NCI-H2196 treated with DMSO at 0.1 percent for 48 hours (cell line): Measurements from ENCODE around the gene TGM1.

Experiments used
- DNase-seq: peaks from one replicate; lab custom pipeline; 2025; ENCODE audit not compliant: unreplicated experiment; lab: John Stamatoyannopoulos, UW

TGM1 gene

GRCh38 chr14:24262821-24263733 lies at the start of gene TGM1:
Gene TGM1 (minus strand): TSS chr14:24263177. CDS start chr14:24262352, 825 bp downstream.
- DNase-seq, result no peak

DNA sequence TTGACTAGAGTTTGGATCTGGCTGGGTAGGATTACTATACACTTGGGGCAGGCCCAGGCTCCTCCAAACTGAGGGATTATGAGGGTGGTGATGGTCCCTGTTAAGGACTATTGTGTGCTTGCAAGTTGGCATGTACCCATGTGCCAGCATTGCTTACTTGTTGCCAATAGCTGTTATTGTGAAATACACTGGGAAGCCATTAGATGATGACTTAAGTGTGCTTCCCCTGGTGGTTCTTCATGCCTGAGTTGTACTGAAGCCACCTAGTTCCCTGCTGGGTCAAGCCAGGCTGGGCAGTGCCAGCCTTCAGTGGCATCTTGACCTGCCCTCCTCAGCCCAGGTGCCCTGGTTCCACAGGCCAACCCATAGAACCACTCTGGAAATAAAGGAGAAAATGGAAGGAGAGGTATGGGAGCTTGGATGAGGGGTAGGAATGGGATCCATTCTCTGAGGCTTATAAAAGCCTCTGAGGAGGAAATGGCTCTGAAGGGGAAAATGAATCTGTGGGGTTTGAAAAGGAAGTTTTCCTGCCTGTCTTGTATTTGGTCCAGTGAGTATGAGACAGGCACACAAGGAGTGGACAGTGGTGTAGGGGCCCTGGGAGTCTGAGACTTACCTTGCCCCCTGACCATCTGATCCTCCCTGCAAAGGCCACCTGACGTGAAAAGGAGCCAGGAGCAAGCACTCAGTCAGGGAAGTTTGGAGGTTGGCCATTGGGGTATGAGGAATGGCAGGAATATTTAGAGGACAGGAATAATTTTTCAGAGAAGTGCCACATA lies 49.0 kb upstream of the TGM1 start:
- DNase-seq, result no peak

- peak; percentile 89 for DNase-seq
These were observed 47.9 kb upstream of the TGM1 start, which contains the start of gene LTB4R for GRCh38 chr14:24310646-24311604. Gene LTB4R (plus strand): TSS chr14:24311502. CDS start chr14:24315652, 4,150 bp downstream.

DNA sequence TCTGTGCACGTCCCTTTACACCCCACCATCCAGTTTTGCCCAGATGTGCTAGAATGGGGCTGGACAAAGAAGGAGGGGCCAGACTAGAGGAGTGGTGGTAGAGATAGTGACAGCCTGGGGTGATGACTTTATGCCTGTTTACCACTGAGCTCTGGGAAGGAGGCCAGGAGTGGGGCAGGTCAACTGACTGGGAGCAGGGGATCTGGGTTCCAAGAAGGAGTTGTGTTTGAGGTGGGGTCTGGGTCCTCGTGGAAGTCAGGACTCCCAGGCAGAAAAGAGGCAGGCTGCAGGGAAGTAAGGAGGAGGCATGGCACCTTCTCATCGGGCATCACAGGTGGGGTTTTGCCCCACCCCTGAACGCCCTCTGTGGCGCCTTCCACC lies 47.3 kb upstream of the TGM1 start:
- no peak for DNase-seq

DNA sequence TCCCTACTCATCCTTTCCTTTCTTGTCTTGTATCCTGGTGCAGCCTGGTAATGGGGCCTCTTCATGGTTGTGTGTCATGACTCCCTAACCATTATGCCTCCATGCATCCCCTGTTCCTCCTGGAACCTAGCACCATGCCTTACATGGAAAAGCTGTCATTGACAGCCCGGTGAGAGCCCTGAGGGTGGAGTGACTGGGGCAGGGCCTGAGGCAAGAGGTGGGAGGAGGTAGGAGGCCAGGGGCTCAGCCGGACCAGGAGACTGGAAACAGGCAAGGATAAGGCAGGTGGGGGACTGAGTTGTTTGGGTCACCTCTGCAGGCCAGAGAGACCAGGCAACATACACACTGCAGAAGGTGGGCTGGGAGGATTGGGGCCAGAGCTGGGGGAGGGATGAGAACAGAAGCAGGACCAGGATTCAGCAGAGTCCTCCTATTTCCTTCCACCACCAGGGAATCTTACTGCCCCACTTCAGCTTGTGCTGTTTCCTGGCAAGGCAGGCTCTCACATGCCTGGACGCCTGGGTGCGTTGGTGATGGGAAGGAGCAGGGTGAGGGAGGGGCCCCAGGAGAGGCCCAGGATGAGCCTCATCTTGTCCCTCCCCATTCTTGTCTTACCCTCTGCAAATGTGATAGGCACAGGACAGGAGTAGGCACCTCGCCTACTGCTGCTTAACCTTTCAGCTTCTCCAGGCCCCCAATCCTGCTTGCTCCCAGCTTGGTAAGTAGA lies 46.7 kb upstream of the TGM1 start, which contains the start of gene LTB4R2:
LTB4R2 (plus strand) TSS at position 603 of the 727 bp plus-strand sequence. CDS start 525 bp downstream, outside the sequence.
- no peak for DNase-seq

DNA sequence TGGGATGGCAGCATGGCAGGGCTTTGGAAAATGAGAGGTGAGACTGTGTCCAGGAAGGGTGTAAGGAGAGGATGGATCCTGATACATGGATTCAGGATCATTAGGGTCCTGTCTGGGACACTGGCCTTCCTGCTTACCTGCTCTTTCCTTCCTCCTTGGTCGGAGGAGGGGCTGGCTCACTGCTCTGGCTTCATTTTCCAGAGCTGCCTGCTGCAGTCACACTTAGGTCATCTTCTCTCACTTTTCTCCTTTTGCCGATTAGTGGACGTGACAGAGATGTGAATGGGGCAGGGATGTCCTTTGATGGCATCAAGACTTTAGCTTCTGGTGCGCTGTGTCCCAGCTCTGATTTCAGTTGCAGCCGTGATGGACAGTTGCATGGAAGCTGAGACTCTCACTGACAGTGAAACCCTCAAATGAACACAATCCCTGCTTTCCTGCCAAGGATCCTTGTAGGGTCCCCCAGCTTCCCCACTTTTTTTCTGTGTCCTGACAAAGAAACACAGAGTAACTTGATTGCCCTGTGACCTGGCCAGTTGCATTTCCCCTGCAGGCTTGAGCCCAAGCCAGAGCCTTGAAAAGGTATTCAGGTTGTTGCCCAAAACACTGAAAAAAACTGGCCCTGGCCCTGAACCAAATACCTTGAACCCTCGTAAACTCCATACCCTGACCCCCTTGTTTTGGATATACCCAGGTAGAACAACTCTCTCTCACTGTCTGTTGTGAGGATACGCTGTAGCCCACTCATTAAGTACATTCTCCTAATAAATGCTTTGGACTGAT lies 45.6 kb upstream of the TGM1 start:
- DNase-seq, result no peak

GRCh38 chr14:24307575-24308341 lies 44.8 kb upstream of the TGM1 start, which contains the start of gene CIDEB:
Gene CIDEB (minus strand): TSS chr14:24307977. CDS start chr14:24307858, 119 bp downstream.
- peak; percentile 9 for DNase-seq

DNA sequence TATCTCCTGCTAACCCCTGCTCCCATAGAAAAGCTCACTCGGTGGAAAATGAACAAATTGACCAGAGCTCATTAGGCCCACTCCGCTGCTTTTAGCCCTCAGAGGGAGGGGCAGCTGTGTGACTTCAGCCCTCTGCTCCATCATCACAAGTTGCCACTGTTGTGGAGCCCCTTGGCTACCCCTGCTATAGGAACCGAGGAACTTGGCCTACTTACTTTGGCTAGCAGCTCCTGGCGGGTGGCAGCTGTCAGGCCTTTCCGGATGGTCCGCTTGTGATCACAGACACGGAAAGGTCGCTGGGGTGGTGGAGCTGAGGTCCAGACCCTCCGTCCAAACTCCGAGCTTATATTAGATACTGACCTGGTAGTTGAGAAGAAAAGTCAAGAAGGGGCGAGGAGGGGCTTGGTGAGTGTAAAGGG lies 44.2 kb upstream of the TGM1 start:
- no peak for DNase-seq

- DNase-seq, result no peak
These were observed 41.0 kb upstream of the TGM1 start for GRCh38 chr14:24304019-24304387.

- DNase-seq, result no peak
These were observed 37.5 kb upstream of the TGM1 start for GRCh38 chr14:24300326-24300980.

DNA sequence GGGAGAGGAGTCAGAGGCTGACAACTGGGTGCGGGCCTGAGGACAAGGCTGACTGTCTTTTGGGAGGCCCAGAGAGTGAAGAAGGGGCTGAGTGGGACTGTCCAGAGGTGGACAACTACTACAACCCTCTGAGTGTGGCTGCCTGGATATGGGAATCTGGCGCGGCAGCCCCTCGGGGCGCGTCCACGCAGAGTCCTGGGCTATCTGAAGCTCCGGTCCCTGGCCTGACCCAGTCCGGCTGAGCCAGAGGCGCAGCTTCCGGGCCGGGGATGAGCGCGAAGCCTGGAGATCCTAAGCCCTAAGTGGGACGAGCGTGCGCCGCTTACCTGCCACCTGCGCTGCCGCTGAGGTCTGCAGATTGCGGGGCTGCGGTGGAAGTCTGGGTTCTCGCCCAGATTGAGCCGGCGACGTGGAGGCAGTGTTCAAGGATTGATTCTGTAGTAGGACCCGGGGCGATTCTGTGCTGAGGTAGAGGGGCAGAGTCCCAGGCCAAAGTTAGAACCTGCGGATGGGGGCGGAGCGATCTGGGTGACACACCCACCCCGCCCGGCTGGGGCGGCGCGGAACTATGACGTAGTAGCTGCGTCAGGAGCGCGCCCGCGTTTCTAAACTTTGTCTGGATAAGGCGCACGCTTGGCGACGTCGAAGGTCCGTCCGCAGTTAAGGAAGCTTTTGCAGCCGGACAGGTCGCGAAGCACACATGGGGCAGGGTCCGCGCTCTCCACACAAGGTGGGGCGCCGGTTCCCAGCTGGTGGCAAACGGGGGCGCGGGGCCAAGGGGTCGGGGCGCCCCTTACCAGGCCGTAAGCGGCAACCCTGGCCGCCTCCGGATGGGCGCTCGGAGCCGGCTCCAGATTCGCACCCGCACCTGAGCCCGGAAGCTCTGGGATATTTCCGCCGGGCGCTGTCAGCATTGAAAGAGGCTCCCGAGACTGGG lies 36.5 kb upstream of the TGM1 start, which contains the start of the genes DHRS1 and NOP9:
DHRS1 (minus strand) TSS at position 526 of the 937 bp plus-strand sequence. CDS start 674 bp downstream, outside the sequence.
NOP9 (plus strand) TSS at position 596 of the 937 bp plus-strand sequence; CDS start at position 701, 105 bp downstream.
- peak; percentile 73 for DNase-seq

- no peak for DNase-seq
These were observed 35.9 kb upstream of the TGM1 start for GRCh38 chr14:24298892-24299254.

DNA sequence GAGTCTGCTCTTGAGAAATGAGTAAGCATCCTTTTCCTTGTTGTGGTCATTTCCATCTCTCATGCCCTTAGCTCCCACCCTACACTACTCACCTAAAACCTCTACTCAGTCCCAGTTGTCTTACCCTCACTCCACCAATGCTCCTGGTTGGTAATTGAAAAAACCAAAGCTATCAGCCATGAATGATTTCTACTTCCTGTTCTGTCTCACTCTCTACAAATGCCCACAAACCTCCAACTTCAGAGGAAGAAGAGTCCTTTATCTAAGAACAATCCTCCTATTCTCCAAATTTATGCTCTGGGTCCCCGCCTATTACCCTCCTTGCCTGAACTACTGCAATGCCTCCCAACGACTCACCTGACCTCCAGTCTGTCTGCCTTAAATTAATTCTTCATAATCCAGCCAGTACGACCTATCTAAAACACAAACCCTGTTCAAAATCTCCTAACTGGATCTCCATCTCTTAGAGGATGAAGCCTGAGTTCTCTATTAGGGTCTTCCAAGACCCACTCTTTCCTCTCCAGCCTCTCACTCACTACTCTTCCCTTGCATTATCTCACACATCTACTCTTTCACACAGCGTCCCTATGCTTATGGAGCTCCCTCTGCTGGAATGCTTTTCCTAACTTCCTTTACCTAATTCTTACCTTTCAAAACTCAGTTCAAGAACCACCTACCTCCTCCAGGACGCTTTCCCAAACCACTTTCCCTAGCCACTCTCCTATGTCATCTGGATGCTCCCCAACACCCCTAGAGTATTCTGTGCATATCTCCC lies 34.4 kb upstream of the TGM1 start:
- DNase-seq, result peak; percentile 24

DNA sequence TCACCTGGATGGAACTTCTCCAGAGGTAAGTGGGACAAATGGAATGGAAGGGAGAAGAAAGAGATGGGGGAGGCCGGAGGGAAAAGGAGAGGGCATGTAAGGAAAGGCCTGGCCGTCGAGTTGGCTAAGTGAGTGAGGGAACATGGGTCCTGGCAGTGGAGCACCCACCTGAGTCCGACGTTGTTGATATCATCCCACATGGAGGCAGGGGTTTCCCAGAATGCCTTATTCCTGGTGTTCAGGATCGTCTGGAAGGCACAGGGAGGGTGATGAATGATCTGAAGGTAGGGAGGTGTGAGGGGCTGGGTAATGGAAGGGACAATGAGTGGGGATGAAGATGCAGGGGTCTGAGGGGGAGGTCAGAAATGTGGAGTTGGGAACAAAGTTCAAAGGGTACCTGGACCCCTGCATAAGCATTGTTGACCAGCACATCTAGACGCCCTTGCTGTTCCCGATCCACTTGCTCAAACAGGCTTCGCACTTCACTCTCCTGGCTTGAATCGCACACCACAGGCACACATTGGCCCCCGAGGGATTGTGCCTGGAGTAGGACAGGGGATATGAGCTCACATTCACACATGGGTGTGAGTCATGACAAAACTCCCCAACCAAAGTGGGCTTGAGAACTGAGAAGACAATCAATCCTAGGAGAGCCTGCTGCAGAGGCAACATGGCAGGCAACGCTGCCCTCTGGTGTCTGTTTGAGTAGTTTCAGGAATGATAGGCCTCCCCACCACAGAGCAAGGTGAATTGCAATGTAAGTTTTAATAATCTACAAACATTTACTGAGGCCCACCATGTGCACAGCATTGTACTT lies 33.6 kb upstream of the TGM1 start:
- DNase-seq, result peak; percentile 67

DNA sequence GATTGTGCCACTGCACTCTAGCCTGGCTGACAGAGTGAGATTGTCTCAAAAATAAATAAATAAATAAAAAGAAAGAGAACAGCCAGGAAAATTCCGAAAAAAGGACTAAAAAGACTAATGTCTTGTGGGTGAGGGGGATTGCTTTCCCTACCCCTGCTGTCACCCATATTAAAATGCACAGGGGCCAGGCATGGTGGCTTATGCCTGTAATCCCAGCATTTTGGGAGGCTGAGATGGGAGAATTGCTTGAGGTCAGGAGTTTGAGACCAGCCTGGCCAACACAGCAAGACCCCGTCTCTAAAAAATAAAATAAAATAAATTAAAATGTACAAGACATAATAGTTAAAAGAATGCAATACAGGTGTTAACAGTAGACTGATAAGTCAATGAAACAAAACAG lies 30.5 kb upstream of the TGM1 start:
- DNase-seq, result no peak
